Bronchial epithelial cell (primary cell): ENCODE measurements around the gene DYNC1LI2. TPM values are rescaled to one million over a fixed set of nuclear protein-coding genes. Genes with fewer than 3 reads are reported as not detected.

ENCODE experiments used
- DNase-seq: peaks from one replicate; pipeline ENCODE4 v3.0.0-alpha.2; 2010; ENCODE audit warnings: low read depth
- FAIRE-seq: peaks from 2 replicates; lab custom pipeline; 2011; peaks lifted over from hg19 to GRCh38; lab: Jason Lieb, UNC
- H3K27me3 ChIP-seq: 2 replicates; pipeline ENCODE4 v1.5.1; 2011; ENCODE audit warnings: low read length; ENCODE audit not compliant: control insufficient read depth, insufficient read depth
- H3K36me3 ChIP-seq: 2 replicates; pipeline ENCODE4 v1.5.1; 2011; ENCODE audit warnings: low read length; ENCODE audit not compliant: control insufficient read depth, insufficient read depth
- H3K4me3 ChIP-seq: 2 replicates; pipeline ENCODE4 v1.5.1; 2011; ENCODE audit warnings: mild to moderate bottlenecking, low read depth, low read length, control low read depth
- total RNA-seq: library from RNA; depleted of rRNA; stranded (reverse); fragments of >200 nt; gene quantifications from 2 replicates; pipeline ENCODE4 v1.2.1, GENCODE V29; 2014
- TF ChIP-seq, protein P1 (sequence below): IDR thresholded peaks from 2 replicates; pipeline ENCODE4 v1.5.1; 2011; ENCODE audit warnings: mild to moderate bottlenecking, moderate library complexity, low read length, control low read depth, inconsistent platforms; ENCODE audit not compliant: insufficient read depth, severe bottlenecking

The DYNC1LI2 gene
- total RNA-seq, 1 donor from 2014 or later = 138 TPM

DNA sequence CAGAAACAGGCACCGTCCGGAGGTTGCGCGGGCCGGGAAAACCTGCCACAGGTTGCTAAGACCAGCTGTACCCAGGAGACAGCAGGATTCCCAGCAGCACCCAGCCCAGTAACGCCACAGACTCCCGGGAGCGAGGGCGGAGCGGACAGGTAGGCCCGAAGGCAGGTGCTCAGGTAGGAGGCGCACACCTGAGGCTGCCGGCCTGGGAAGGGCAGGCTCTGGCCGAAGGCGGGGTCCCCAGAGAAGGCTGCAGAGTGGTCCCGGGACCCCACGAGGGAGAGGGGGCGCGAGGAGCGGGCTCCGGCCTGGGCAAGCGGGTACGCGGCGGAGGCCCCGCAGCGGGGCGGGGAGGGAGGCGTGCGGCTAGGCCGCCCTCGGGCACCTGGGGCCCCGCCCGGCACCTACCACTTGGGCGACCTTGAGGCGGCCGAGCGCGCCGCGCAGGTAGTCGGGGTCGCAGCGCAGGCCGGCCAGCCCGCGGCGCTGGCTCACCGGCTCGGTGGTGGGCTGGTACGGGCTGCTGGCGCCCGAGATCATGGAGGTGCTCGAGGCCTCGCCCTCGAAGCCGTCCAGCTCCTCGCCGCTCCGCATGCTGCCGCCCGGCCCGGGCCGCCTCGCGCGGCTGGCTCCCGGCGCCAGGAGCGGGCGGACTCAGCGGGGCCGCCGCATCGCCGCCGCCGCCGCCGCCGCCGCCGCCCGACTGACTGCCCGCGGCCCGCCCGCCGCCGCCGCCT lies 55.3 kb downstream of the DYNC1LI2 start:
- Histone ChIP-seq H3K36me3 (no peaks in the 10 kb centered on the region), H3K27me3 (no peaks in the 10 kb centered on the region), H3K4me3 (peak overlapping the region; percentile 68)
- FAIRE-seq (no peak), DNase-seq (no peak)
- TF ChIP-seq, protein P1, sequence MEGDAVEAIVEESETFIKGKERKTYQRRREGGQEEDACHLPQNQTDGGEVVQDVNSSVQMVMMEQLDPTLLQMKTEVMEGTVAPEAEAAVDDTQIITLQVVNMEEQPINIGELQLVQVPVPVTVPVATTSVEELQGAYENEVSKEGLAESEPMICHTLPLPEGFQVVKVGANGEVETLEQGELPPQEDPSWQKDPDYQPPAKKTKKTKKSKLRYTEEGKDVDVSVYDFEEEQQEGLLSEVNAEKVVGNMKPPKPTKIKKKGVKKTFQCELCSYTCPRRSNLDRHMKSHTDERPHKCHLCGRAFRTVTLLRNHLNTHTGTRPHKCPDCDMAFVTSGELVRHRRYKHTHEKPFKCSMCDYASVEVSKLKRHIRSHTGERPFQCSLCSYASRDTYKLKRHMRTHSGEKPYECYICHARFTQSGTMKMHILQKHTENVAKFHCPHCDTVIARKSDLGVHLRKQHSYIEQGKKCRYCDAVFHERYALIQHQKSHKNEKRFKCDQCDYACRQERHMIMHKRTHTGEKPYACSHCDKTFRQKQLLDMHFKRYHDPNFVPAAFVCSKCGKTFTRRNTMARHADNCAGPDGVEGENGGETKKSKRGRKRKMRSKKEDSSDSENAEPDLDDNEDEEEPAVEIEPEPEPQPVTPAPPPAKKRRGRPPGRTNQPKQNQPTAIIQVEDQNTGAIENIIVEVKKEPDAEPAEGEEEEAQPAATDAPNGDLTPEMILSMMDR = peak; percentile 1

DNA sequence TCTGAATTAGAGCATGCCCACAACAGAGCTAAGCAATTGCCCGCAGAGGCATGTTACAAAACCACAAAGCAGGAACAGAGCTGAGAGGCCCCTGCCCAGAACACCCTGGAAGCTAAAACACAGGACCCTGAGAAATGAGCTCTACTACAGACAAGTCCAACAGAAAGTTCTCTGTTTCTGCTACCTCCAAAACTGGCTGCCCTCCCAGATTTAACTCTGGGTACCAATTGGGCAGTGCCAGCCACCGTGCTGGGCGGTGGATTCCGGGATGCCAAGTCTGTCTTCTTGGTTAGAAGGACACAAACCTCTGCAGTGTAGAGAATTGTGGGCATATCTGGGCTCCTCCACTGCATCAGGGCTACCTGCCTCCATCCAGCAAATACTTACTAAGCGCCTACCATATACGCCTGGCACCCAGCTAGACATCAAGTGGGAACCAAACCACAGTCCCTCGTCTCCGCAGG lies 55.9 kb downstream of the DYNC1LI2 start:
- Histone ChIP-seq H3K27me3 (no peaks in the 10 kb centered on the region), H3K4me3 (peak overlapping the region; percentile 68), H3K36me3 (no peaks in the 10 kb centered on the region)
- DNase-seq (no peak), FAIRE-seq (no peak)
- TF ChIP-seq, protein P1 = no peak

DNA sequence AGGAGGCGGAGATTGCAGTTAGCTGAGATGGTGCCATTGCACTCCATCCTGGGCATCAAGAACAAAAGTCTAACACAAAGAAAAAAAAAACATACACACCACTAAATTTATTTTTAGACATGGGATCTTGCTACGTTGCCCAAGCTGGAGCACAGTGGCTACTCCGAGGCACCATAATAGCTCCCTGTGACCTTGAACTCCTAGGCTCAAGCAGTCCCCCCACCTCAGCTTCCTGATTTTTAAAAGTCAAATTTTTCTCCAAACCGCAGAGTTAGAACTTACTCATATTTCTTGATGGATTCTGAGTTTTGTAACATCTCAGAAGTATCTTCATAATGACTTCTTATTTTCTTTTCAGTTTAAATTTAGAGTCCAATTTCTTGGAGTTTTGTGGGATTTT lies 58.3 kb downstream of the DYNC1LI2 start:
- H3K36me3 ChIP-seq = no peaks in the 10 kb centered on the region
- FAIRE-seq (no peak), DNase-seq (no peak)
- TF ChIP-seq, protein P1 = no peak
- H3K4me3 ChIP-seq = no peak overlapping the region
- no peaks in the 10 kb centered on the region for H3K27me3 ChIP-seq

DNA sequence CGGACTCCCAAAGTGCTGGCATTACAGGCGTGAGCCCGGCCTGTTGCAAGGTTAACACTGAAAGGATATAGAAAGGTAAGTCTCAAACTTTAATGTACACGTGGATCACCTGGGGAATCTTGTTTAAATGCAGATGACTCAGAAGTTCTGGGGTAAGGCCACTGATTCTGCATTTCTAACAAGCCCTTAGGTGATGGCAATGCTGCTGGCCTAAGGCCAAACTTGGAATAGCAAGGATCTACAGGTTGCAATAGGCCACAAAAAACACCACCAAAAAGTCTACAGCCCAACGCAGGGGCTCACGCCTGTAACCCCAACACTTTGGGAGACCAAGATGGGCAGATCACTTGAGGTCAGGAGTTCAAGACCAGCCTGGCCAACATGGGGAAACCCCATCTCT lies 59.1 kb downstream of the DYNC1LI2 start:
- Histone ChIP-seq H3K4me3 (no peak overlapping the region), H3K36me3 (no peaks in the 10 kb centered on the region), H3K27me3 (no peaks in the 10 kb centered on the region)
- TF ChIP-seq, protein P1 = no peak
- DNase-seq = peak; percentile 93
- FAIRE-seq = peak; percentile 73

DNA sequence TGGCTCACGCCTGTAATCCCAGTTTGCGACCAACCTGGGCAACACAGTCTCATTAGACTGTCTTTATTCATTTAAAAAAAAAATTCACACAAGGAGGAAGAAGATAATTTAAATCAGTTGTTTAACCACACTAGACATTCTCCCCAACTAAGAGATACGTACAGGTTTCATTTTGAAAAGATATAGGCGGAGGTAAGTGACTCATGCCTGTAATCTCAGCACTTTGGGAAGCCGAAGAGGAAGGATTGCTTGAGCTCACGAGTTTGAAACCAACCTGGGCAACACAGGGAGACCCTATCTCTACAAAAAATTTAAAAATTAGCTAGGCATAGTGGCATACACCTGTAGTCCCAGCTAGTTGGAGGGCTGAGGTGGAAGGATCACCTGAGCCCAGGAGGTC lies 60.2 kb downstream of the DYNC1LI2 start:
- FAIRE-seq (no peak), DNase-seq (no peak)
- TF ChIP-seq, protein P1 = no peak
- H3K4me3 ChIP-seq = no peak overlapping the region
- H3K36me3 ChIP-seq = no peaks in the 10 kb centered on the region
- H3K27me3 ChIP-seq = no peaks in the 10 kb centered on the region
